GM19023 (cell line): Measurements from ENCODE around the gene GTF3C5.
"Not testable (repeated sequence)": the region's sequence is repeated elsewhere in the genome, so short reads cannot be mapped to it uniquely, and the experiment has no call there.

Experiments
- ATAC-seq: cut with Tn5 transposase; IDR thresholded peaks from one replicate; pipeline ENCODE4 v1.9.1; 2021; ENCODE audit warnings: mild to moderate bottlenecking, moderate library complexity; ENCODE audit not compliant: unreplicated experiment

GTF3C5 gene

GRCh38 chr9:133051966-133052539 is 21.3 kb downstream of the GTF3C5 start:
- ATAC-seq, result no peak

GRCh38 chr9:133054194-133054890 is 23.5 kb downstream of the GTF3C5 start:
- no peak for ATAC-seq

- no peak for ATAC-seq
Measured at GRCh38 chr9:133054966-133055365, 24.2 kb downstream of the GTF3C5 start.

DNA sequence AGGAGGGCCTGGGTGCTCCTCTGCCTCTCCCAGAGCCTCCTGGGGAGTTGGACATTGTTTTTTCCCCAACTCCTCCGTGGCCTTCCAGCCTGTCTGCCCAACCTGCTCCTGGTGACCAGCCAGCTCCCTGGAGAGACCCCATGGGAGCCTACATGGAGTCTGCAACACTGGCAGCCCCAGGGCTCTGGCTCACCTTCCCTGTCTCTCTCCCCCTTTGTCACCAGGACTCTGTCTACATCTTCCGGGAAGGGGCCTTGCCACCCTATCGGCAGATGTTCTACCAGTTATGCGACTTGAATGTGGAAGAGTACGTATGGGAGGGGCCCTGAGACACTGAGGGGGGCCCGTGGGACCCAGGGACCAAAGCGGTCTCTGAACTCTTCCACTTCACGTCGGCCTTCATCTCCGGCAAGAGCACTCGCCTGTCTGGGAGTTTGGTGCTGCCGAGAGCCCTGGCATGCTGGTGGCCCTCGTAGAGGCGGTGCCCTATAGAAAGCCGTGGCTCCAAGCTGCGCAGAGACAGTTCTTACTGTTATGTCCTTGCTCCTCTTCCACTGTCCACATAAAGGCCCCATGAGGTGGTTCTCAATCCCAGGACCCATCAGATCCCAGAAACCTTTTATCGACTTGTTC is 25.1 kb downstream of the GTF3C5 start:
- no peak for ATAC-seq

DNA sequence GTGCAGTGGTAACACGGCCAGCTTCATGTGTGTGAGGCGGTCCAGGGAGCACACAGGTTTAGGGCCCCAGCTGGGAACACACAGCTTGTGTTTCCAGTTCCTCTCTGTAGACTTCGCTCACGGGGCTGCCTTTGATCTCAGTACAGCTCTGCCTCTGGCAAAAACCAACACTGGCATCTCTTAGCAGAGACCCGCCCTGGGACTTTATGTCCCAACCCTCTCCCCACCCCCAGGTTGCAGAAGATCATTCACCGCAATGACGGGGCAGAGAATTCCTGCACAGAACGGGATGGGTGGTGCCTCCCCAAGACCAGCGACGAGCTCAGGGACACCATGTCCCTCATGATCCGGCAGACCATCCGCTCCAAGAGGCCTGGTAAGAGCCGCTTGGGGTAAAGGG is 25.7 kb downstream of the GTF3C5 start:
- no peak for ATAC-seq

DNA sequence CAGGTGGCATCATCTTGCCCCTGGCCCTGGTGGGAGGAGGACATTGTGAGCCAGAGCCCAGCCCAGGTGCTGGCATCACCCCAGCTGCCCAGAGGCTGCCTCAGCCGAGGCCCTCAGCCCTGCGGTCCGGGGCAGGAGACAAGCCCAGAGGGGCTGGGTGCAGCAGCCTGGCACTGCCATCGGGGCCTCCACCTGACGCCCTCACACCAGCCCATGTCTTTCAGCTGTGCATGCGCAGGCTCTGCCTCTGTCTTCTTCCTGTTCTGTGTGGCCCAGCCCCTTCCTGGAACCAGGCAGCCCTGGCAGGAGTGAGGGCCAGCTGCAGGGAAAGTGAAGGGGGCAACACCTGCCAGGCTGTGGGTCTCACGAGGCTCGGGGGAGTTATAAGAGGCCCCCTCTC is 26.2 kb downstream of the GTF3C5 start:
- no peak for ATAC-seq

DNA sequence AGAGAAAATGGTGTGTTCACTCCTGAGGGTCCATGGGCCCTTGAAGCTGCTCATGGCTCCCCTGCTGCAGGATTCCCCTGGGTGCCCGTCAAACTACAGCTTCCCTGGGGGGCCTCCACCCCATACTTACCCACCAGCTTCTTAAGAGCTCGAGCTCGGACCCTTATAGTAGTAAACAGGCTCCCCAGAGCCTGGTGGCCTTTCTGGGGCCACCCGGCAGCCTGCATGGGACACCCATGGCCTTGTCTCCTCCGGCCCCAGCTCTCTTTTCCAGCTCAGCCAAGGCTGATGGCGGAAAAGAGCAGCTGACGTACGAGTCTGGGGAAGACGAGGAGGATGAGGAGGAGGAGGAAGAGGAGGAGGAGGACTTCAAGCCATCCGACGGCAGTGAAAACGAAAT is 26.8 kb downstream of the GTF3C5 start:
- no peak for ATAC-seq

- no peak for ATAC-seq
Measured at GRCh38 chr9:133058071-133058470, 27.3 kb downstream of the GTF3C5 start.

- no peak for ATAC-seq
Measured at GRCh38 chr9:133058550-133059320, 27.9 kb downstream of the GTF3C5 start.

DNA sequence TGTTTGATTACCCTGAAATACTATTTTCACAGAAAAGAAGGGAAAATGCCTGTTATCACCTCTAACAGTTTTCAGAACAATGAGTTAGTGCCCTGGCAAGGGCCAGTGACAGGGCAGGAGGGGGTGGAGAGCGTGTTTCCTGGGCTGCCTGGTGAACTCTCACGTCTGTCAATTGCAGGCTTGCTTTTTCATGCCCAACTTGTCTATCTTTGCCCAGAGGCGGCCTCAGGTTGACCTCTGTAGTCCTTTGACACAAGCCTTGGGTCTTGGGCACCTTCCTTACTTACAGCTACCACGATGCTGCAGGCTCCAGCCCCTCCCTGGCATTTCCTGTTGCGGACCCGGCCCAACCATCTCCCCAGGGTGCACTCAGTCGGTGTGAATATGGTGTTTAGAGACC is 28.8 kb downstream of the GTF3C5 start:
- no peak for ATAC-seq

DNA sequence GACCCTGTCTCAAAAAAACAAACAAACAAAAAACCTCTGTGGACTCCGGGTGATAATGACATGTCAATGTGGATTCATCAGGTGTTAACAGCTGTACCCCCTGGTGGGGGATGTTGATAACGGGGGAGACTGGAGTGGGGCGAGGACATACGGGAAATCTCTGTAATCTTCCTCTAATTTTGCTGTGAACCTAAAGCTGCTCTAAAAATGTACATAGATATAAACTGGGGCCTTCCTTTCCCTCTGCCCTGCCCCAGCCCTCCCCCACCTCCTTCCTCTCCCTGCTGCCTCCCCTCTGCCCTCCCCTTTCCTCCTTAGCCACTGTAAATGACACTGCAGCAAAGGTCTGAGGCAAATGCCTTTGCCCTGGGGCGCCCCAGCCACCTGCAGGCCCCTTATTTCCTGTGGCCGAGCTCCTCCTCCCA is 29.6 kb downstream of the GTF3C5 start:
- ATAC-seq, result no peak

DNA sequence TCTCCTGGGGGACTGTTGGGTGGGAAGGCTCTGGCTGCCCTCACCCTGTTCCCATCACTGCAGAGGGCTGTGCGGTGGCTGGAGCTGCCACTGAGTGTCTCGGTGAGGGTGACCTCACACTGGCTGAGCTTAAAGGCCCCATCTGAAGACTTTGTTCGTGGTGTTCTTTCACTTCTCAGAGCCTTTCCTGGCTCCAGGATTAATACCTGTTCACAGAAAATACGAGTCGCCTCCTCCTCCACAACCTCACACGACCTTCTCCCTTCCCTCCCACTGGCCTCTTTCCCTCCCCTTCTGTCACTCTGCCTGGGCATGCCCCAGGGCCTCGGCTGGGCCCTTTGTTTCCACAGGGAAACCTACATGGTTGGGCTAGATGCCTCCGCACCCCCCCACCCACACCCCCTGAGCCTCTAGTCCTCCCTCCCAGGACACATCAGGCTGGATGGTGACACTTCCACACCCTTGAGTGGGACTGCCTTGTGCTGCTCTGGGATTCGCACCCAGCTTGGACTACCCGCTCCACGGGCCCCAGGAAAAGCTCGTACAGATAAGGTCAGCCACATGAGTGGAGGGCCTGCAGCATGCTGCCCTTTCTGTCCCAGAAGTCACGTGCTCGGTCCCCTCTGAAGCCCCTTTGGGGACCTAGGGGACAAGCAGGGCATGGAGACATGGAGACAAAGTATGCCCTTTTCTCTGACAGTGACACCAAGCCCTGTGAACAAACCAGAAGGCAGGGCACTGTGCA is 30.4 kb downstream of the GTF3C5 start:
- not testable (repeated sequence) for ATAC-seq

DNA sequence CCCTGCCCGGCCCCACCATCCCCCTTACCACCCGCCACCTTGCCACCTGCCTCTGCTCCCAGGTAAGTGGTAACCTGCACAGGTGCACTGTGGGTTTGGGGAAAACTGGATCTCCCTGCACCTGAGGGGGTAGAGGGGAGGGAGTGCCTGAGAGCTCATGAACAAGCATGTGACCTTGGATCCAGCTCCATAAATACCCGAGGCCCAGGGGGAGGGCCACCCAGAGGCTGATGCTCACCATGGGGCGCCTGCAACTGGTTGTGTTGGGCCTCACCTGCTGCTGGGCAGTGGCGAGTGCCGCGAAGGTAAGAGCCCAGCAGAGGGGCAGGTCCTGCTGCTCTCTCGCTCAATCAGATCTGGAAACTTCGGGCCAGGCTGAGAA is 31.0 kb downstream of the GTF3C5 start, which contains the start of gene CEL:
CEL (plus strand) TSS at position 218 of the 382 bp plus-strand sequence; CDS start at position 240, 22 bp downstream.
- ATAC-seq, result not testable (repeated sequence)

- ATAC-seq, result not testable (repeated sequence)
Measured at GRCh38 chr9:133062569-133062968, 31.8 kb downstream of the GTF3C5 start.

- ATAC-seq, result no peak
Measured at GRCh38 chr9:133063159-133063499, 32.3 kb downstream of the GTF3C5 start.

- ATAC-seq, result no peak
Measured at GRCh38 chr9:133063500-133064231, 32.9 kb downstream of the GTF3C5 start.

- ATAC-seq, result no peak
Measured at GRCh38 chr9:133064241-133065069, 33.7 kb downstream of the GTF3C5 start.

- no peak for ATAC-seq
Measured at GRCh38 chr9:133065070-133065388, 34.2 kb downstream of the GTF3C5 start.

- no peak for ATAC-seq
Measured at GRCh38 chr9:133066181-133066983, 35.6 kb downstream of the GTF3C5 start.
